ENCODE data around the gene MED17.

MED17 gene

DNA sequence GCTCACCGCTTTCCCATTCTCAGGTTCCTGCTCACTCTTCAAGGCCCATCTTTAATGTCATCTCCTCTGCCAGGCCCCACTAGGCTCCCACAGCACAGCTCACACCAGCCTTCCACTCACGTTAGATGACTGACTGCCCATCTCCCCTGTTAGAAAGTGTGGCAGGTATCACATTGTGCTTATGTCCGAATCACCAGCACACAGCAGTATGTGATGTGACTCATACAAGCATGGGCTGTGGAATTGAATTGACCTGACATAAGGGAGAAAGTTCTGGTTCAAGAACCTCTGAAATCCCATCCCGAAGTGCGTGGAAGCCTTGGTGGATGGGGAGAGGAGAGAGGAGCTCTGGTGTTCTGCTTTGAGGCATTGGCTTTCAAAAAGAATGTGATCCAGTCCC, 59.8 kb downstream of the MED17 start:
- no peak for DNase-seq (ENCODE audit: low read depth, low spot score)
- no peak overlapping the region for H3K4me3 ChIP-seq (ENCODE audit: low read length)

DNA sequence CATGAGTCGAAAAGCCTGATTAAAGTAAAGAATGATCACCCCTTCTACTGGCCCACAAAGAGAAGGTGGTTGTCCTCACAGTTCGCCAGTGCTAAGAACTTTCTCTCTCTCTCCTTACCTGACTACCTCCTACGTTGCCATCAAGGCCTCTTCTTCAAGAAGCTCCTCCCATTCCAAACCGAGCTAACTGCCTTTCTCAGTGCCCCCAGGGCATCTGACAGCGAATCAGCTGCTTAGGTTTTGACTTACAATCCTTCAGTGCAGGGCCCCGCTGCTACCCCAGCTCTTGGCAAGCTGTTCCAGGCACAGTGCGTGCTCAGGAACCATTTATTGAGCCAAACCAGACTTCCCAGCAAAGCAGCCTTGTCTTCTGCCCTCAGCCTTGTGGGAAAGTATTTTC, 60.5 kb downstream of the MED17 start:
- H3K4me3 ChIP-seq (ENCODE audit: low read length), result no peak overlapping the region
- DNase-seq (ENCODE audit: low read depth, low spot score), result peak; percentile 4

DNA sequence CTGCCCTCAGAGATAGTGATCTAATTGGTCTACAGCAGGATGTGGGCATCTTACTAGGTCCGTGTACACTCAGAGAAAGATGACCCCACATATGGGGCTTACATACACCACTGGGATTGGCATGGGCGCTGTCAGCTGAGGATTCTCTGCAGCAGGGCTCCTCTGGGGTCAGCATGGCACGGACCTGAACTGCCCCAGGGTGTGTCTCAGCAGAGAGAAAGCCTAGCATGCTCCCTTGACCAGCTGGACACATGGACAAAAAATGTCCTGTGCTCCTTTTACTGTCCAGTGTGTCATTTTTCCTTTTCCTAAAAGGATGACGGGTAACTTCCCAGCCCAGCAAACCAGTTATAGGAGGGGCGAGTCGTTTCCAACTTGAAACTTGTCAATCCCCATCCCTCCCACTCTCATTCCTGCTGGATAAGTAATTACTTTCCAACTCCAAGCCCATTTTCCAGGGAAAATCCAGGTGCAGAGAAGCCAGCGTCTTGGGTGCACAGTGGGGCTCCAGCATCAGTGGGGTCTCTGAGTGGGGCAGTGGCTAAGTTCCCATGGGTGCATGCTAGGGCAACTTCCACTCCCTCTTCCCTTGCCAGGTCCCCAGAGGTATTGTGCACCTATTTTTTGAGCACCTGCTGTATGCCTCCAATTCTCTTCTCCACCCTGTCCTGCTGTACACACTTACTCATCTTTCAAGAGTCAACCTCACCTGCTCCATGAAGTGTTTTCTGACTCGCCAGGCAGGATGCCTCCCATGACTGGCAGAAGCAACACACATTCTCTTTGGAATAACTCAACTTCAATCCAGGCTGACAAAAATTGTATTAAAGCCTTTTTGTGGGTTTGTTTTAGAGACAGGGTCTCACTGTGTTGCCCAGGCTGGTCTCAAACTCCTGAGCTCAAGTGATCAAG, 61.4 kb downstream of the MED17 start:
- DNase-seq (ENCODE audit: low read depth, low spot score), result no peak
- H3K4me3 ChIP-seq (ENCODE audit: low read length), result no peak overlapping the region

DNA sequence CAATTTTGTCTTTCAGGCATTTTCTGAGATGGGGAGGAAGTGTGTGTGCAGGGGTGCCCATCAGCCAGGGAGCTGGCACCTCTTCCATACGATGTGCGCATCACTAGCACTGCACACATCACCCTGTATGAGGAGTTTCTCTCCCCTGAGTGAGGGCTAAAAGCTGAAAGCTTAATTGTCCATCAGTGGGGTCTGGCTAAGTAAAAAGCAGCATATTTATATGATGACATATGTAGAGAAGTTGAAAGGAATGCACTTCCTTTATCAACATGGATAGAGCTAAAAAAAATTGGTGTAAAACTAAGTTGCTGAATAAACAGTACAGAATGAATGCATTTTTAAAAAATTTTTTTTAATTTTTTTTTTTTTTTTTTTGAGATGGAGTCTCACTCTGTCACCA, 62.3 kb downstream of the MED17 start:
- no peak overlapping the region for H3K4me3 ChIP-seq (ENCODE audit: low read length)
- DNase-seq (ENCODE audit: low read depth, low spot score), result no peak

DNA sequence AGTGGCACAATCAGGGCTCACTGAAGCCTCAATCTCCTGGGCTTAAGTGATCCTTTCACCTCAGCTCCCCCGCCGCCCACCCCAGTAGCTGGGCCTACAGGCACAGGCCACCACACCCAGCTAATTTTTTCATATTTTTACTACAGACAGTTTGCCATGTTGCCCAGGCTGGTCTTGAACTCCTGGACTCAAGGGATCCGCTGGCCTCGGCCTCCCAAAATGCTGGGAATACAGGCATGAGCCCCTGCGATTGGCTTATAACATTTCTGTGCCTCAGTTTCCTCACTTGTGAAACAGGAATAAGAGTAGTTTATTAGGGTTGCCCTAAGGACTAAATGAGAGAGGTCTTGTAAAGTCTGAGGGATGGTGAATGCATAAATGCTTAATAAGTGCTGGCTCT, 65.1 kb downstream of the MED17 start:
- no peak overlapping the region for H3K4me3 ChIP-seq (ENCODE audit: low read length)
- DNase-seq (ENCODE audit: low read depth, low spot score), result no peak

DNA sequence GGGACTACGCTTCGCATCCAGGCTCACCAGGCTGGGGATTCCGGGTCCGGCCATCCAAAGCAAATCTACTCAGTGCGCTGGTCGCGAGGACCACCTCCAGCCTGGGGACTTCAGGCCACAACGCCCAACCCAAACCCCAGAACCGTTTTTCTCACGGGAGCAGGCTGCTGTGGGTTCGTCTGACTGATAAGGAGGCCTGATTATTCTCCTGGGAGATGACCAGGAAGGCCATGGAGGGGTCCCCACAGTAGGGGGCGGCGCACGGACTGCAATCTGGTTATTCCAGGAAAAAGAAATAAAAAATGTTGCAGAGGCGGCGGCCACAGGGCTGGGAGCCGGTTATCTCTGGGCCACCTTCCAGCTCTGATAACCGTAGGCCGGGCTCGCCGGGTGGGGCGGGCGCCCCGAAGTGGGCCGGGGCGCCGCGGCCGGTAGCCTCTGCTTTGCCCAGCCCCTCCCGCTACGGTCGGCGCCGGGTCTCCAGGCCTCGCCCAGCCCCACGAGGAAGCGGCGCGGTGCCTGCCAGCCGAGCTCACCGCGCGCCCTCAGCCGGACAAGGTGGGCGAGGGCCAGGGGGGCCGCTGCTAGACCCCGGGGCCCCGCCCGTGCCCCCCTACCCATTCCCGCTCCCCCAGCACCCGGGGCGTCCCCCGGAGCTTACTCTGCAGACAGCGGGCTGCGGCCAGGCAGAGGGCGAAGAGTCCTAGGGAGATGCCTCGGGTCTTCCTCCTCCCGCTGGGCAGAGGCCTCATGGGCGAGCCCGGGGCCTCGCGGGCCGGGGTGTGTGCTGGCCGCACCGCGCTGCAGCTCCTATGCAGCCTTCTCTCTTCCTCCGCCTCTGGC, 65.9 kb downstream of the MED17 start:
- no peak for DNase-seq (ENCODE audit: low read depth, low spot score)

DNA sequence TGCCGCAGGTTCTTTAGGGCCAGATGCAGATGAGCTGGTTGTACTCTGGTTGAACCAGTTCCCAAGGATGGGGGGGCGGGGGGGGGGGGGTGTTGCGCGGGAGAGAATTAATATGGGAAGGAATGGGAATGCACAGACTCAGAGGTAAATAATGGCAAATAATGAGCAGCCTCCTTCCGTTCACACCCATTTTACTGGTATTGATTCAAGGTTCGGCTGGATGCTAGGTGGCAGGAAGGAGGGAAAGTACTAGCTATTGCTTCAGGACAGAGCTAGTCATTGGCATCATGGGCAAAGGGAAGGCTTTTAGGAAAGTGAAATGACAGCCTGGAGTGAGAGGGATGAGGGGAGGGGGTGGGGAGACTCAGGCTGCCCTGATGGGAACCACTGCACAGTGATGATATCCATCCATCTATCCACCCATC, 66.5 kb downstream of the MED17 start, which contains the start of gene VSTM5:
VSTM5 (minus strand) TSS at position 25 of the 425 bp plus-strand sequence. CDS start 116 bp downstream, outside the sequence.
- no peak for DNase-seq (ENCODE audit: low read depth, low spot score)
- no peak within 1 kb of the TSS for H3K4me3 ChIP-seq (ENCODE audit: low read length)

More for the DNA sequence above, 65.9 kb downstream of the MED17 start:
- H3K4me3 ChIP-seq (ENCODE audit: low read length), result no peak overlapping the region

DNA sequence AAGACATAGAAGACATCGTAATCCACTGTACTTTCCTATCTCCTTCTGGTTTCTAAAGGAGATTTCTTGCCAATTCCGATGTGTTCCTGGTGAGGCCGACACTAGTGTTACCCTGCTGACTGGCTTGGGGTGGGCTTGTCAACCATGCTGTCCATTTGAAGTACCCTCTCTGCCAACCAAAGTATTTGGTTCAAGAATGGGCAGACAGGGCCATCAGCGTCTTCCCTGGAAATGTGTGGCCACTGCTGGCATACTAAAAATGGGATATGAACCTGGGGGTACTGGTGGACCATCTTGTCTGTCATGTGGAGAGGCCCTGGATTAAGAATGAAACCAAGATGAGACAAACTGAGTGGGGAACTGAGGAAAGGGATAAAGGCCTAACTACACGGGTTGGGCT, 68.2 kb downstream of the MED17 start:
- DNase-seq (ENCODE audit: low read depth, low spot score), result no peak
- H3K4me3 ChIP-seq (ENCODE audit: low read length), result no peak overlapping the region

DNA sequence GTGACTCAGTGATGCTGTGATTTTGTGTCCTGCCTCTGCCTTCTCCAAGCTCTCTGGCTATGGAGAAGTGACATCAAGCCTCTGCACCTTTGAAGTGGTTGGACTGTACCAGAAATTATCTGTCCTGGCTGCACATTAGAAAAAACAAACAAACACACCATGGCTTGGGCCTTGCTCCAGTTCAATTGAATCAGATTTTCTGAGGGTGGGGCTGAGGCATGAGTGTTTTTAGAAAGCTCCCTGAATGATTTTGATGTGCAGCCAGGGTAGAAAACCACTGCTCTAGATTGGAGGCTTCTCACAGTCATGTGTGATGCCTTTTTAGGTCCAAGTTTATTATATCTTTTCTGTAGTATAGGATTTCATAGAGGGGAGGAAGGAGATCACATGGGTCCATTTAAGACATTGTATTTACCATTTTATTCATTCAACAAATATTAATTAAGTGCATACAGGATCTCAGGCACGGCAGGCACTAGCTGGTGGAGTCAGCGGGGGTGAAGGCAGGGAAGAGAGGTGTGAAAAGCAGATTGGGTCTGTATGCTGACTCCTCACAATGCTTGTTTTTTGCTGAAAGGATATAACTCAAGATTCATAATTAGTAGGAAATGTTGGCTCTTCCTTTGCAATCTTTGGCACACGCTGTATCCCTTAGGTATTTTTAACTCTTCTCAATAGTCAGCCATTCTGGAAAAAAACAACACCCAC, 73.5 kb downstream of the MED17 start:
- DNase-seq (ENCODE audit: low read depth, low spot score), result no peak
- no peak overlapping the region for H3K4me3 ChIP-seq (ENCODE audit: low read length)

DNA sequence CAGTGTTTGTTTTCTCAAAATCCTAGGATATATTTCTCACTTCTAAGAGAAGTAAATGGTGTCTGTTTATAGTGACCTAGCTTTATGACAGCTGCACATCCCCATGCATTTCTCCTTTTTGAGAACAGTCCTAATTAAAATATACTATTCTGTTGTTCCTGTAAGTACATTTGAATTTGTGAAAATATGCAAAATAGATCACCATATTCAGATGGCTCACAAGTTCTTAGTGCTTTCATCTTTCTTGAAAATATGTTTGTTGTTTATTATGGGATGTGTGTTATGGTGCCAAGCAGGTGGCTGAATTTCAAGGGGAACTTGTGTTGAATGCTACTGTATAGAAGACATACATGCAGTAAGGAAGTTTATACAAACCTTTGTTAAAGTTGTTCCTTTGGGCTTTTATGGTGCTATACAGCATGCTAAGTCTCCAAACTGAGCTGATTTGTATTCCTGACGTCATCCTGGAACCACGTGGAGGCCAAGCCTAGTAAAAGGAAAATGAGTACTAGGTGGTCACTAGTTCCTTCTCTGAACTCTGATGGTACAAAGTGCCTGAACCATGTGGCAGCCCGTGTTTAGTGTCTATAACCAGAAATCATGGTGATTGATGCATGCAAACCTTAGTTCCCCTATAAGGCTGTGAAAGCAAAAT, 74.2 kb downstream of the MED17 start:
- H3K4me3 ChIP-seq (ENCODE audit: low read length), result no peak overlapping the region
- no peak for DNase-seq (ENCODE audit: low read depth, low spot score)

DNA sequence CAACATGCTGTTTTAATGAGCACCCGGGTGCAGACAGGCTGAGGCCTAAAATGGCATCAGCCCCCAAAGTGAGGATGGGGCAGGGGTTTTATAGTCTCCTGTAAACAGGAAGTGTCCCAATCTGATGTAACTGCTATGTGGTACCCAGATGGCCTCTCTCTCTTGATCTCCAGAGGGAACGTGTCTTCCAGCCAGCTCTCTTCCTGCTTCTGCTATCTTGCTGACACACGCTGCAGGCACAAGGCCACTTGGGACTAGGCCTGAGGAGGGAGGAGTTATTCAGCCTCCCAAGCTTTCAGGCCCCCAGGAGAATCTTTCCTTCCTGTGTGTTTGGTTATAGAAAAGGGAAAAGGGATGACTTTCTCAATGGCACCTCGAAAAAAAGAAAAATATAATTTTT, 77.7 kb downstream of the MED17 start:
- no peak for DNase-seq (ENCODE audit: low read depth, low spot score)
- no peak overlapping the region for H3K4me3 ChIP-seq (ENCODE audit: low read length)
